Body of pancreas (tissue), 4 donors: ENCODE measurements around the gene FBRSL1. TPM values are rescaled to one million over a fixed set of nuclear protein-coding genes. Genes with fewer than 3 reads are reported as not detected.

Source experiments
- ATAC-seq: fragments of 150-250 bp; one replicate; pipeline ENCODE4 v1.9.1; 2016
- DNase-seq, 4 donors: peaks; one replicate each; pipeline ENCODE4 v3.0.0-alpha.2; 2019
- H3K27ac ChIP-seq, 4 donors: fragments of 200-600 bp; sonication (generic); 1 replicate in 3 of 4; 2 replicates in 1 of 4; pipeline versions ENCODE4 v1.5.1 to v1.6.1; 2016 to 2019; ENCODE audit warnings: mild to moderate bottlenecking in 1 of 4, mixed read lengths in 1 of 4, moderate library complexity in 1 of 4
- H3K27me3 ChIP-seq, 2 donors: fragments of 200-600 bp; sonication (generic); one replicate each; pipeline ENCODE4 v1.6.0; 2016; ENCODE audit warnings: mild to moderate bottlenecking in 1 of 2
- H3K36me3 ChIP-seq, 2 donors: fragments of 200-600 bp; sonication (generic); replicated peaks in 1 of 2; 2 replicates each; pipeline ENCODE4 v1.5.1; 2016; ENCODE audit warnings: low read depth in 2 of 2; ENCODE audit not compliant: insufficient read depth in 1 of 2
- H3K4me1 ChIP-seq: fragments of 200-600 bp; sonication (generic); one replicate; pipeline ENCODE4 v1.6.0; 2016
- H3K4me3 ChIP-seq, 2 donors: fragments of 200-600 bp; sonication (generic); 1 replicate in 1 of 2; 2 replicates in 1 of 2; pipeline ENCODE4 v1.5.1; 2016 to 2019
- H3K9me3 ChIP-seq, 3 donors: fragments of 200-600 bp; sonication (generic); 1 replicate in 2 of 3; 2 replicates in 1 of 3; pipeline ENCODE4 v1.5.1; 2016
- CTCF ChIP-seq, 7 experiments: fragments of 450-650 bp in 4 of 7; fragments of 200-600 bp in 3 of 7; sonication (generic) in 3 of 7; IDR thresholded peaks; one replicate each; pipeline ENCODE4 v1.5.1; 2016 to 2019; ENCODE audit warnings: antibody characterized with exemption in 7 of 7
- POLR2A ChIP-seq, 3 donors: fragments of 450-650 bp; IDR thresholded peaks; one replicate each; pipeline ENCODE4 v1.6.1; 2016; ENCODE audit warnings: antibody characterized with exemption in 3 of 3, mild to moderate bottlenecking in 2 of 3
- WGBS, 2 donors: methylation state at CpG; one replicate each; pipeline ENCODE4 v1.1.5; 2017; 5-methylcytosine and 5-hydroxymethylcytosine counted together
- intact Hi-C: fragments of 100-400 bp; cut with DNase I; formaldehyde crosslinking; loops from one replicate; pipeline ENCODE4 v1.15.1; 2023
- total RNA-seq, 2 donors: library from RNA; depleted of rRNA; stranded (reverse); fragments of >200 nt; gene quantifications; one replicate each; pipeline ENCODE4 v1.1.0, GENCODE V29; 2016

The FBRSL1 gene
- total RNA-seq, 2 donors from 2014 or later: 29.8 to 50.1 TPM

GRCh38 chr12:132465269-132466190, 24.4 kb upstream of the FBRSL1 start:
- WGBS, 2 donors: 52 to 64% methylated on average over 10 to 15 of the region's 17 CpGs
- TF ChIP-seq CTCF (IDR thresholded peaks at IDR 0.05) (no peak), POLR2A (IDR thresholded peaks at IDR 0.05) (no peak)
- no peak for ATAC-seq

GRCh38 chr12:132466241-132467201, 23.4 kb upstream of the FBRSL1 start:
- no peaks in the 10 kb centered on the region for H3K27me3 ChIP-seq
- no peaks in the 10 kb centered on the region for H3K9me3 ChIP-seq
- intact Hi-C loops: no loop called here
- H3K36me3 ChIP-seq: no peaks in the 10 kb centered on the region
- WGBS, 2 donors: 24 to 52% methylated on average over 6 to 18 of the region's 18 CpGs
- DNase-seq (peak; percentile 41 to 54 (median 46)), ATAC-seq (peak; percentile 15)
- peaks cover 7% of the 10 kb centered on the region for H3K4me1 ChIP-seq
- peak overlapping the region in 1 of 4 donors; percentile 53 for H3K27ac ChIP-seq
- no peak overlapping the region for H3K4me3 ChIP-seq
- TF ChIP-seq CTCF (IDR thresholded peaks at IDR 0.05): no peak
- no peak for TF ChIP-seq POLR2A (IDR thresholded peaks at IDR 0.05)

More at GRCh38 chr12:132465269-132466190, 24.4 kb upstream of the FBRSL1 start:
- no peak for DNase-seq
- H3K27ac ChIP-seq: no peak overlapping the region
- no peak overlapping the region for H3K4me3 ChIP-seq
- H3K4me1 ChIP-seq: no peaks in the 10 kb centered on the region
- no peaks in the 10 kb centered on the region for H3K36me3 ChIP-seq
- H3K9me3 ChIP-seq: no peaks in the 10 kb centered on the region
- intact Hi-C loops: no loop called here
- no peaks in the 10 kb centered on the region for H3K27me3 ChIP-seq

- TF ChIP-seq CTCF (IDR thresholded peaks at IDR 0.05) (no peak), POLR2A (IDR thresholded peaks at IDR 0.05) (no peak)
- Histone ChIP-seq H3K36me3 (no peaks in the 10 kb centered on the region), H3K4me3 (no peak overlapping the region), H3K27me3 (no peaks in the 10 kb centered on the region), H3K4me1 (peaks cover 7% of the 10 kb centered on the region), H3K27ac (no peak overlapping the region), H3K9me3 (no peaks in the 10 kb centered on the region)
- intact Hi-C loops: no loop called here
- ATAC-seq (no peak), DNase-seq (no peak)
- 75 to 76% methylated on average over 13 of the region's 13 CpGs for WGBS, 2 donors
Observed at GRCh38 chr12:132467511-132467910, 22.4 kb upstream of the FBRSL1 start.

GRCh38 chr12:132469423-132469822, 20.5 kb upstream of the FBRSL1 start:
- Histone ChIP-seq H3K4me3 (no peak overlapping the region), H3K4me1 (peaks cover 7% of the 10 kb centered on the region), H3K9me3 (no peaks in the 10 kb centered on the region), H3K36me3 (no peaks in the 10 kb centered on the region), H3K27me3 (no peaks in the 10 kb centered on the region), H3K27ac (no peak overlapping the region)
- DNase-seq: no peak
- 43 to 52% methylated on average over 9 of the region's 9 CpGs for WGBS, 2 donors
- intact Hi-C loops: no loop called here
- TF ChIP-seq CTCF (IDR thresholded peaks at IDR 0.05): no peak
- TF ChIP-seq POLR2A (IDR thresholded peaks at IDR 0.05): no peak
- ATAC-seq: no peak
